GM12878 (cell line): Measurements from ENCODE around the gene REEP6.

Experiments used
- CBX5 ChIP-seq: sonication (generic); IDR thresholded peaks from 2 replicates; pipeline ENCODE4 v1.6.1; 2016; ENCODE audit warnings: low read depth, moderate library complexity, mild to moderate bottlenecking, inconsistent platforms
- EGR1 ChIP-seq, 2 experiments: IDR thresholded peaks; 1 replicate in 1 of 2; 2 replicates in 1 of 2; pipeline ENCODE4 v1.6.1; 2011 to 2012; ENCODE audit warnings: low read depth in 2 of 2, low read length in 2 of 2, borderline replicate concordance in 1 of 2, mild to moderate bottlenecking in 1 of 2, moderate library complexity in 1 of 2
- LARP7 ChIP-seq: fragments of 450-650 bp; IDR thresholded peaks from 2 replicates; pipeline ENCODE4 v1.6.1; 2017; ENCODE audit warnings: mild to moderate bottlenecking
- RCOR1 ChIP-seq: conservative IDR thresholded peaks from 2 replicates; pipeline ENCODE4 v1.6.1; 2012; ENCODE audit warnings: low read depth, low read length, improper control_type of control experiment
- ZSCAN29 ChIP-seq: fragments of 450-650 bp; IDR thresholded peaks from 2 replicates; pipeline ENCODE4 v1.6.1; 2017; ENCODE audit warnings: mild to moderate bottlenecking, moderate library complexity
- TF ChIP-seq, protein P1 (sequence below), 3 experiments: IDR thresholded peaks in 2 of 3; conservative IDR thresholded peaks in 1 of 3; 2 replicates each; pipeline ENCODE4 v1.5.1; 2011; ENCODE audit warnings: low read depth in 3 of 3, low read length in 3 of 3, mild to moderate bottlenecking in 3 of 3, control low read depth in 2 of 3, moderate library complexity in 2 of 3, inconsistent platforms in 1 of 3, mixed read lengths in 1 of 3; ENCODE audit not compliant: control insufficient read depth in 2 of 3, insufficient read depth in 1 of 3; ENCODE audit errors: extremely low read depth in 1 of 3

DNA sequence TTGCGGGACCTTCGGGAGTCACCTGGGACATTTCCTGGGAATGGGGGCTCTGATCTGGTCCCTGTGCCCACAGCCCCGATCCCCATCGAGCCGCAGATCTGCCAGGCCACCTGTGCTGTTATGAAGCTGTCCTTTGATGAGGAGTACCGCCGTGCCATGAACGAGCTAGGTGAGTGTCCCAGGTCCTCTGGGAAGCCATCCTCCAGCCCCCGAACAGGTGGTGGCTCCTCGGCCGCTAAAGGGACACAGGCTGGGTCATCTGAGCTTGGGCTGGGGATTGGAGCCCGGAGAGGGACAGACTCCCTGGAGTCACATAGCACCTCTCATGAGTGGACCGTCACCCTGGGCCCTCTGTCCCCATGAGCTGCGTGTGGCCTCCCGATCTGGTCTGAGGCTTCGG lies 33.1 kb upstream of the REEP6 start:
- TF ChIP-seq LARP7 (no peak), CBX5 (no peak), RCOR1 (no peak), EGR1 (IDR thresholded peaks at IDR 0.05; ENCODE audit: borderline replicate concordance in 1 of 2, low read depth in 2 of 2, low read length in 2 of 2) (no peak), ZSCAN29 (no peak)
- TF ChIP-seq, protein P1, sequence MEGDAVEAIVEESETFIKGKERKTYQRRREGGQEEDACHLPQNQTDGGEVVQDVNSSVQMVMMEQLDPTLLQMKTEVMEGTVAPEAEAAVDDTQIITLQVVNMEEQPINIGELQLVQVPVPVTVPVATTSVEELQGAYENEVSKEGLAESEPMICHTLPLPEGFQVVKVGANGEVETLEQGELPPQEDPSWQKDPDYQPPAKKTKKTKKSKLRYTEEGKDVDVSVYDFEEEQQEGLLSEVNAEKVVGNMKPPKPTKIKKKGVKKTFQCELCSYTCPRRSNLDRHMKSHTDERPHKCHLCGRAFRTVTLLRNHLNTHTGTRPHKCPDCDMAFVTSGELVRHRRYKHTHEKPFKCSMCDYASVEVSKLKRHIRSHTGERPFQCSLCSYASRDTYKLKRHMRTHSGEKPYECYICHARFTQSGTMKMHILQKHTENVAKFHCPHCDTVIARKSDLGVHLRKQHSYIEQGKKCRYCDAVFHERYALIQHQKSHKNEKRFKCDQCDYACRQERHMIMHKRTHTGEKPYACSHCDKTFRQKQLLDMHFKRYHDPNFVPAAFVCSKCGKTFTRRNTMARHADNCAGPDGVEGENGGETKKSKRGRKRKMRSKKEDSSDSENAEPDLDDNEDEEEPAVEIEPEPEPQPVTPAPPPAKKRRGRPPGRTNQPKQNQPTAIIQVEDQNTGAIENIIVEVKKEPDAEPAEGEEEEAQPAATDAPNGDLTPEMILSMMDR (IDR thresholded peaks at IDR 0.05 in 2 of 3, conservative IDR thresholded peaks at IDR 0.05 in 1 of 3; ENCODE audit: control insufficient read depth in 2 of 3, extremely low read depth in 1 of 3, insufficient read depth in 1 of 3, low read depth in 3 of 3, low read length in 3 of 3): no peak
